GM21528 (cell line): Measurements from ENCODE around the gene TERF2IP.

Source experiments
- ATAC-seq: cut with Tn5 transposase; IDR thresholded peaks from one replicate; pipeline ENCODE4 v1.9.1; 2021; ENCODE audit warnings: mild to moderate bottlenecking, moderate library complexity; ENCODE audit not compliant: unreplicated experiment, low FRiP score

Gene TERF2IP

GRCh38 chr16:75635036-75635435 lies 12.5 kb upstream of the TERF2IP start:
- ATAC-seq, result no peak

DNA sequence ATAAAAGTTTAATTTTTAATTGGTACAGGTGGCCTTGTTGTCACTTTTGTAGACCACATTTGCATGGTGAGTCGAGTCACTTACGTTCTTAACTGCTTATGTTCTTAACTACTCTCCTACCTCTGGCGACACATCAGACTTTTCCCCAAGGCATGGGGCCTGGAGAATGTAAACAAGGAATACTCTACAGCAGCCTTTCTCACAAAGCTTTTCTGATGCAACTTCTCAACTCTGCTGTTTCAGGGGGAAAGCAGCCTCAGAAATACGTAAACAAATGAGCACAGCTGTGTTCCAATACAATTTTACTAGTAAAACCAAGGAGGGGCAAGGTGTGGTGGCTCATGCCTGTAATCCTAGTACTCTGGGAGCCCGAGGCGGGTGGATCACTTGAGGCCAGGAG lies 7.0 kb upstream of the TERF2IP start:
- ATAC-seq, result no peak

DNA sequence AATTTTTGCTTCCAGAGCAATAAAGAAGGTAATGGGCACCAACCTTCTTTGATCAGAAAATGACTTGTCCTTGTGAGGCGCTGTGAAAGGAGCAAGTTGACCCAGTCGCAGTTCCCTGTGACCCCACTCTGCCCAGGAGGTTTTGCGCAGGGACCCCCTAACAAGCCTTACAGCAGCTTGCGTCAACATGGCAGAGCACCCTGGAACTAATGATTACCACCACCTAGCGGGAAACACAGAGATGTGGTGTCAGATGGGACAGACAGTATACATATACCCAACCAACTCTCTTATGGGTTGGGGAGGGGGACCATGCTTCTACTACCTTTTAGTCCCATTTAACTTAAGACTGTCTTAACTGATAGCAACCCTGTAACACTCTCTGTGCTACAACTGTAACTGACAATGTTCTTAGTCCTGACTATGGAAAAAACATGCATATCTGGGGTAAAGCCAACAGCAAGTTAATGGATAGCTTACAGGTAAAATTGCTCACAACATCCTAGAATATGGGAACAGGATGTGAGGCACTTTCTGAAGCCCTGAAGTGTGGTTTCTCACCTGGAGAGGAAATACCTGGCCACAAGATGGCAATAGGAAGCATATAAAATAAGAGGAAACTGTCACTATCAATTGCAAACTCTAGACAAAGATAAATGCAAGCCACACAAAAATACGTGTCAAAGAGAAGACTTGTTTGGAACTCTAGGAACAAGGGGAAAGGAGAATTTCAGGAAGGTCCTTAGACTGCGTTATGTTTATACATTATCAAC lies 3.1 kb upstream of the TERF2IP start:
- no peak for ATAC-seq

DNA sequence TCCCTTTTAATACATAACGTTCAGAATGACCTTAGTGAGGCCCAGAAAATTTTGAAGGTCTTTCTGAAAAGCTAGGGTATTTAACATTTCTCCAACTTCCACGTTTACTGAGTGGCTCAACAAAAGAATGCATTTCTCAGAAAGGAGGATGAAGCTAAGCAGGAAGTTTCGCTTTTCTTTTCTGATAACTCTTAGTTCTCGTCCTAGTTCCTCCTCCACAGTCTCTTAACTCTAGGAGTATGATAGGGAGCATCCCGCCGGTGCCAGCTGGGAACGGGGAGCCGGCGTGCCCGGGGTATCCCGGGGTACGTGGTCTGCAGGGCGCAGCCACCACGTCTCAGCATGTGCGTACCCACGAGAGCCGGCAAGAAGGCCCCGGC lies 471 bp upstream of the TERF2IP start:
- peak; percentile 20 for ATAC-seq

DNA sequence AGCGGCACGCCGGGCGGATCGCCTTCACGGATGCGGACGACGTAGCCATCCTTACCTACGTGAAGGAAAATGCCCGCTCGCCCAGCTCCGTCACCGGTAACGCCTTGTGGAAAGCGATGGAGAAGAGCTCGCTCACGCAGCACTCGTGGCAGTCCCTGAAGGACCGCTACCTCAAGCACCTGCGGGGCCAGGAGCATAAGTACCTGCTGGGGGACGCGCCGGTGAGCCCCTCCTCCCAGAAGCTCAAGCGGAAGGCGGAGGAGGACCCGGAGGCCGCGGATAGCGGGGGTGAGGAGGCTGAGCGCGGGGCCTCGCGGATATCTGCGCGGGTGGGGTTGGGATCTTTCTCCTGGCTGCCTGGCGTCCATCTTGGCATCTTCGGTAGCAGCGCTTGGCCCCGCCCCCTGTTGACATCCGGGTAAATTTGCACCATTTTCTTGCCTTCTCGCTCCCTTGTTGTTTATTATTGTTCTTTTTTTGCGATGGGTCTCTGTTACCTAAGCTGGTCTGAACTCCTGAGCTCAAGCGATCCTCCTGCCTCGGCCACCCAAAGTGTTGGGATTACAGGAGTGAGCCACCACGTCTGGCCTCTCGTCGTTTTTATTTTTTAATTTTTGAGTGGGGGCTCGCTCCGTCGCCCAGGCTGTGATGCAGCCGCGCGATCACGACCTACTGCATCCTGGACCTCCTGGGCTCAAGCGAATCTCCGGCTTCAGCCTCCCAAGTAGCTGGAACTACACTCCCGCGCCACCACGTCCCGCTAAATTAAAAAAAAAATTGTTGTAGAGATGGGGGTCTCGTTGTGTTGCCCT lies 898 bp downstream of the TERF2IP start:
- ATAC-seq, result peak; percentile 39

DNA sequence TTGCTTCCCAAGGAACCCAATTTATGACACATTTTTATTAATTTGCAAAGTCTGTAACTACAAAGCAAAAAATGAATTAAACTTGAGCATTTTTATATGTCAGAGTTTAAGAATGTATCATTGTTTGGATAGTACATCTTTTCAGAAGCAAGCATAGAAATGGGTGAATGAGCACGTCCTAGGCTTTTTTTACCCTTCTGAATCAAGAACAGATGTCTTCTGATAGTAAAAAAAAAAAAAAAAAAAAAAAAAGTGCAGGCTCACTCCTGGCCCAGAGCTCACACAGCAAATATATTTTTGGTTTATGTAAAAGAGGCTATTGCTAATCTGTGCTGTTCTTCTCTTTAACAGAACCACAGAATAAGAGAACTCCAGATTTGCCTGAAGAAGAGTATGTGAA lies 6.3 kb downstream of the TERF2IP start:
- no peak for ATAC-seq

DNA sequence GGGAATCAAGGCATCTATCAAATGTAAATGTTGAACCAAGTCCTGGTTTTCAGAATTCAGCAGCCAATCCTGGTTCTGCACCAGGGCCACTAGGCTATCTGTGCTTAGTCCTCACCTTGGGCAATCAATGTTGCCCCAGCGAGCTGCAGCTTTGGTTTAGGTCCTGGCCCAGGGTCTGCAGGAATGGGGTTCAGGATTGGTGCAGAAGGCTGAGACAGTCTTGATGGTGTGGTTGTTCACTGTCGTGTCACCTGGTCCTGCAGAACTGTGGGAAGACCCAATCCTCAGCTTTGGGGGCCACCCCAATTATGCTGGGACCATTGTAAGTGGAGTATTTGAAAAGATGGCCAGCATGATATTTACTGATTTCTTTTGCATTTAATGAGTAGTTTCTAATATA lies 10.6 kb downstream of the TERF2IP start:
- no peak for ATAC-seq

- no peak for ATAC-seq
These were observed 12.7 kb downstream of the TERF2IP start for GRCh38 chr16:75660321-75660720.

DNA sequence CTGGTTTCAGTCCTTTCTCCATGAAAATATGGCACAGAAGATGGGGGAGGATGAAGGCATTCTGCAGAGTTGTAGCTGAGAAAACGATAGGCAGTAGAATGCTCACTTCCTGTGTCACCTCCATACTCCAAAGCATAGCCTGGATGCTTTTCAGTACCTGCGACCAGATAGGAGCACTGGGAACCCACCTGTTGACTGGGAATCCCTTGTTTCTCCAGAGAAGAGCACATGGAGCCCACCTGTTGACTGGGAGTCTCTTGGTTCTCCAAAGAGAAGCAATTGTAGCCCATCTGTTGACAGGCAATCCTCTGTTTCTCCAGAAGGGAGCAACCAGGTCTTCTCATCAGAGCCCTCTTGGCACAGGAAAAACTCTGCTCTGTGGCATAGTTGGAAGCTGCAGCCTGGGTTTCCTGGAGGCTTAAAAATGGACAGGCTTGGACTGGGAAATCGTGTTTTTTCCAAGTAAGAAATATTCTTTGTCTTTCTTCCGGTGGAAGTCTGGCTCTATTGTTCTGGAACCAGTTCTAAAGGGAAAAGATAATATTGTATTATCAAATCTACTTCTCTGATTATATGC lies 13.2 kb downstream of the TERF2IP start:
- ATAC-seq, result no peak

DNA sequence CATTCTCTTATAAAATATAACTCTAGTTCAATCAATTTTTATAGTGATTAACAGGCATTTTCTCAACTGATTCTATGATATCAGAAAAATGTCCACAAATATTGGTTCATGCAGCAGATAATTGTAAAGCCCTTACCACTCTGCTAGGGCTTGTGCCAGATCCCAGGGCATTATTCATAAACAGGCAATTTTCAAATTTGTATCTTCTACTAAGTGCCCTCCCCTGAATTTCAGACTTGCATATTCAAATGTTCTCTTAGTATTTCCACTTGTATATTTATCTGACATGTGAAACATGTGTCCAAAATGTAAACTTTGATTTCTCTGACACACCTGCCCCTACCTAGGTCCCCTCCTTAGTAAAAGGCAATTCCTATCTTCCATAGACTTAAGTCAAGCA lies 19.9 kb downstream of the TERF2IP start:
- ATAC-seq, result no peak

GRCh38 chr16:75676909-75677308 lies 29.3 kb downstream of the TERF2IP start, which contains the start of gene CPHXL2:
Gene CPHXL2, minus strand, starts transcription at chr16:75677009. Its CDS starts 10 bp downstream, at chr16:75676999.
- ATAC-seq, result no peak

DNA sequence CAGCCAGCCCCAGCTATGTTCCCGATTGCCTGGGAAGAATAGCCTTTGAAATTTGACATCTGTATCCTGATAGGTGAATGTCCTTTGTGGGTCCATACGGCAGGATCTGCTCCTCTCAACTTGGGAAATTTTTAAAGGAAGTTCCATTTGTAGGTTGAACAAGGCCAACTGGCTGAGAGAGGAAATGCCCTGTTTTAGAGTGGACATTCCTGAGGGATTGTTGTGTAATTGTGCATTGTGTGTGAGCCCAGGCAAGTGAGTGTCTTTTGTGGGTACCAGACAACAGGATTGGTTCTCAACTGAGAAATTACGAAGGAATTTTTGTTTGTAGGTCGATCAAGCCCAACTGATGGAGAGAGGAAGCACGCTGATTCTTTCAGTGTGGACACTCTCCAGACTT lies 31.8 kb downstream of the TERF2IP start:
- no peak for ATAC-seq

DNA sequence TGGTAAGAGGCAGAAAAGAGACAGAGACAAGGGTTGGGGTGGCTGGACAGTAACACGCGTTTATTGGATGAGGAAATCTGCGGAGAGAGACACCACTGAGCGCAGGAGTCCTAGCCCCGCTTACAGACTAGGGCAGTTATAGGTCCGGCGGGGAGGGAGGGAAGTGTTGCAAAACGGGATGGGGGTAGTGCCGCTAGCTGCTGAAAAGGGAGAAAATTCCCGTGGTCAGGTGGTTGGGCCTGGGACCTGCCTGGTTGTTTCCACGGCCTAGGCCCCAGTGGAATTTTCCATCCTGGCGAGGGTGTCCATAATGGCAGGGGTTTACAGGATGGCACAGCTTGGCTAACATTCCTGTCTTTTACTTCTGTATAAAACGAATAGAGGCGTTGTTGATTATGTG lies 34.7 kb downstream of the TERF2IP start:
- ATAC-seq, result no peak

DNA sequence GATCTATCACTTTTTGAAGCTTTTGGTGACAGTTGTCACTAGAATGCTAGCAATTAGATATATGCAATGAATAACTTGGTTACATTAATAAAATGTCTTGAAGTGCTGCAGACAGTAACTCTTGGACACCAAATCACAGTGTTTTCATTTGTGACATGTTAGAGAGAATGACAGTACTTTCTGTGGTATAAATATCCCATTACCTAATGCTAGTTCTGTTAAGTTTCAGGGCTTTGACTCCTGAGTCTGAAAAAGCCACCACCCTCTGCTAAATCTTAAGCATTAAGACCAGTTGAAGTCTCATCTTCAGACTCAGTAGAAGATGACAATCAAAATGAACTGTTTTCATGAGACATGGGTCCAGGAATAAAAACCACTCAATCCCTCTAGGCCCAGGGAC lies 39.8 kb downstream of the TERF2IP start:
- ATAC-seq, result no peak

DNA sequence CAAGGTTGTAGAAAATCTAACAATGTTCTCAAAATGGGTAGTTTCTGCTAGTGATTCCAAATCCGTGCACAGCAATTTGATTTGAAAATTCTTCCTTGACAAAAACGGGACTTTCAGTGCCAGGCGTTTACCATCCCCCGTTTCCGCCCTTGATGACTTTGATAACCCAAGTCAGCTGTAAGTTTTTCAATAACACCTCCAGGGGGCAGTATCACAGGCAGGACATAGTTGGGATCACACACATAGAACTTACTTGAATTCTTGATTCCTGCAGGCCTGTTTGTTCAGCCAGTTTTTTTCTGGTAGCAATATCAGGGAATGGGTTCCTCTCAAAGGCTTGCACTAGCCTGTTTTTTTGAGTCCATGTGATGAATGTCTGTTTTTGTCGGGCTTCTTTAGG lies 48.1 kb downstream of the TERF2IP start:
- ATAC-seq, result no peak

- ATAC-seq, result no peak
These were observed 50.0 kb downstream of the TERF2IP start for GRCh38 chr16:75697571-75697970.

DNA sequence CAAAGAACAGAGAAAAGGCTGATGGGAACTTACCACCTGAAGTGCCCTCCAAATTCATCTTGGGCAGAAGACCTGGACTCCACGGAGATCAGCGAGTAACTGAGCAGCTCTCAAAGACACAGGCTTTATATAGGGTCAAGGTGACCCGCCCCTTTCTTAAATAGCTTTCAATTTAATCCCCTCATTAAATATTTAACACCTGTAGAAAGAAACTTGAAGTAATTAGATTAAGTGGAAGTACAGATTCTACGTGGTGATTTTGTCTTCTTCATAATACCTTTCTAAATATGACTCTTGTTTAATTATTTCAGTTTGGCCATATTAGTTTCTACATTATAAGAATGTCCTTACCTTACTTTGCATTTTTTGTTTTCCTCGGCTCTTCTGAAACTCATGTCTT lies 53.8 kb downstream of the TERF2IP start, which contains the start of gene DUXB:
Gene DUXB (minus strand): TSS at position 101 of the 400 bp plus-strand sequence. CDS start 43 bp downstream, at position 58.
- ATAC-seq, result no peak

DNA sequence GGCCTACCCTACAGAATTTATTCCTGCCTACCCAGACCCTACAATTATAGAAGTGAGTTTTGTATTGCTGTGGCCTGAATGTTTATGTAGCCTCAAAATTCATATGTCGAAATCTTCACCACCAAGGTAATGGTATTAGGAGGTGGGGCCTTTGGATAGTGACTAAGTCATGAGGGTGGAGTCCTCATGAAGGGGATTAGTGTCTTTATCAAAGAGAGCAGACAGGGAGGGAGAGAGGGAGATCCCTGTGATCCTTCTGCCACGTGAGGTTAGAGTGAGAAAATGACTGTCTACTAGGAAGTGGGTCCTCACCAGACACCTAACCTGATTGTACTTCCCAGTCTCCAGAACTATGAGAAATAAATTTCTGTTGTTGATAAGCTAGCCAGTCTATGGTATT lies 54.7 kb downstream of the TERF2IP start:
- ATAC-seq, result no peak

- no peak for ATAC-seq
These were observed 55.7 kb downstream of the TERF2IP start for GRCh38 chr16:75703306-75703705.
